H1 (cell line): Measurements from ENCODE around the gene TCEA2. TPM values are rescaled to one million over a fixed set of nuclear protein-coding genes. Genes with fewer than 3 reads are reported as not detected.

Source experiments
- GABPA ChIP-seq: IDR thresholded peaks from 2 replicates; pipeline ENCODE4 v1.6.1; 2011; ENCODE audit warnings: mild to moderate bottlenecking, low read length, moderate library complexity, borderline replicate concordance; ENCODE audit not compliant: insufficient read depth
- HDAC6 ChIP-seq: IDR thresholded peaks from one replicate; pipeline ENCODE4 v1.7.1; 2012; ENCODE audit warnings: low read depth, mild to moderate bottlenecking, inconsistent platforms, low read length, moderate library complexity
- JUND ChIP-seq: IDR thresholded peaks from 2 replicates; pipeline ENCODE4 v1.6.1; 2011; ENCODE audit warnings: mild to moderate bottlenecking, improper control_type of control experiment, low read length
- polyA plus RNA-seq, 7 experiments: library from polyadenylated mRNA; depleted of rRNA in 3 of 7; stranded (reverse) in 5 of 7; unstranded in 2 of 7; fragments of >200 nt in 5 of 7; fragments of 200-250 nt in 2 of 7; gene quantifications; 1 replicate in 5 of 7; 2 replicates in 1 of 7; 4 replicates in 1 of 7; pipeline versions ENCODE4 v1.2.1 to v1.2.3, GENCODE V29; 2011 to 2013; ENCODE audit warnings: missing spikeins in 2 of 7, mixed read lengths in 2 of 7
- total RNA-seq: library from RNA; stranded (reverse); fragmentation: NEBNext Ultra II Directional; extraction: Animal tissue kit (Norgen Biotek cat#: 25700); gene quantifications from 2 replicates; pipeline ENCODE4 v1.2.1, GENCODE V29; 2021

Gene TCEA2
- total and polyA plus RNA-seq, 2 of the 8 experiments (the other 6 are each of a cell fraction or from before 2014, with no cell fraction given) = 41.4 to 42.3 TPM

DNA sequence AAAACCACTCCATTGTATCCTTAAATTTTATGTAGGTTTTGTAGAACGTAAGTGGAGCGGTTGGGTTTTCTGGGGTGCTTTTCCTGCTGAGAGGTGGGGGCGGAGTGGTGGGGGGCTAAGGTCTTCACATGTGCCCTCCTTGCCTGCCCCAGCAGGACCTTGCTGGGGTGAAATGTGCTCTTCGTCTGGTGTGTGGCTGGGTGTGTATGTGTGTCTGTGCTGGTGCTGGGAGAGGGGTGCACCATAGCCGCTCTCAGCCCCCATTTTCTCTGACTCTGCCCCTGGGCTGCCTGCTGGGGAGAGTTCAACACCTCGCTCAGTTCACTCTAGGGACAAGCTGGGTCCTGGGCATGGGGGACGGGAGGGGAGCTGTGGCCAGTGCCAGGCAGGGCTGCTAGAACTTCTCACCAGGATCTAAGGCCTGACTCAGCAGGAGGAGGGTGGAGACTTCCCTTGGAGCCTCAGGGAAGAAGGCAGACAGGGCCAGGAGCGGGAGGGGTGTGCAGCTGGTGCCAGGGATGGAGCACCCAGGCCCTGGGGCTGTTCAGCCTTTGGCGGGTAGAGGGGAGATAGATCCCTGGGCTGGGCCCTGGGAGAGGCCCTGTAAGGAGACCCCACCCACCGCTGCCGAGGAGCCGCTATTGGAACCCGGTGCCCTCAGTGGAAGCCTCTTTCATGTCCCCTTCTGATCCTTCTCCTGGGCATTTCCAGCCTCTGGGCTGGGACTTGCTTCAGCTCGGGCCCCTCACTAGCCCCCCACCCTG is 18.3 kb upstream of the TCEA2 start (continued):
- TF ChIP-seq HDAC6 (no peak), JUND (no peak), GABPA (no peak)
